Measurements from ENCODE around the gene INO80B. TPM values are rescaled to one million over a fixed set of nuclear protein-coding genes. Genes with fewer than 3 reads are reported as not detected.

INO80B gene
- total and polyA plus RNA-seq, 9 of the 15 experiments (the other 6 are each of a cell fraction or from before 2014, with no cell fraction given), result 0.41 to 22.6 (median 9.0) TPM

- no peak for TF ChIP-seq ZNF280B (CRISPR knock-in tag; IDR thresholded peaks at IDR 0.05)
- TF ChIP-seq SRSF1 (IDR thresholded peaks at IDR 0.05; ENCODE audit: low read depth, low read length), result no peak
- peak; percentile 90; the same call in 1 of the 2 replicates for TF ChIP-seq SREBF2 (CRISPR knock-in tag; IDR thresholded peaks at IDR 0.05)
- peak; percentile 83 for TF ChIP-seq TAF1 (IDR thresholded peaks at IDR 0.05; ENCODE audit: control insufficient read depth, extremely low read depth, insufficient read depth, low read length, severe bottlenecking)
- TF ChIP-seq ZNF57 (CRISPR knock-in tag; IDR thresholded peaks at IDR 0.05), result no peak
- TF ChIP-seq SRF (CRISPR knock-in tag; IDR thresholded peaks at IDR 0.05), result peak in 1 of 2 experiments; percentile 4; a peak in 1 of 4 replicates
- TF ChIP-seq ZNF212 (CRISPR knock-in tag; IDR thresholded peaks at IDR 0.05), result no peak
- TF ChIP-seq DLX4 (CRISPR knock-in tag; IDR thresholded peaks at IDR 0.05), result no peak
- TF ChIP-seq NR0B1 (IDR thresholded peaks at IDR 0.05; ENCODE audit: partially characterized antibody), result no peak
- no peak for TF ChIP-seq THAP12 (CRISPR knock-in tag; IDR thresholded peaks at IDR 0.05)
- no peak for TF ChIP-seq WHSC1 (IDR thresholded peaks at IDR 0.05; ENCODE audit: low read length)
- 0 out of 2 replicates have a peak, but pooled peaks have one; percentile 40 for TF ChIP-seq TRIM28 (IDR thresholded peaks at IDR 0.05)
- TF ChIP-seq CBFA2T2 (conservative IDR thresholded peaks at IDR 0.05), result no peak
- TF ChIP-seq EHMT2 (IDR thresholded peaks at IDR 0.05), result peak; percentile 89
- no peak for TF ChIP-seq BRD4 (IDR thresholded peaks at IDR 0.05)
- TF ChIP-seq MBD1 (CRISPR knock-in tag; IDR thresholded peaks at IDR 0.05), result no peak
- no peak for TF ChIP-seq ZSCAN29 (IDR thresholded peaks at IDR 0.05)
- no peak for TF ChIP-seq KLF10 (CRISPR knock-in tag; IDR thresholded peaks at IDR 0.05)
These were observed 28.2 kb downstream of the INO80B start, which contains the start of the genes CCDC142 and TTC31 (continued) for GRCh38 chr2:74482801-74483674.

All from K562 (cell line).